ENCODE results near the gene DOLPP1.

DNA sequence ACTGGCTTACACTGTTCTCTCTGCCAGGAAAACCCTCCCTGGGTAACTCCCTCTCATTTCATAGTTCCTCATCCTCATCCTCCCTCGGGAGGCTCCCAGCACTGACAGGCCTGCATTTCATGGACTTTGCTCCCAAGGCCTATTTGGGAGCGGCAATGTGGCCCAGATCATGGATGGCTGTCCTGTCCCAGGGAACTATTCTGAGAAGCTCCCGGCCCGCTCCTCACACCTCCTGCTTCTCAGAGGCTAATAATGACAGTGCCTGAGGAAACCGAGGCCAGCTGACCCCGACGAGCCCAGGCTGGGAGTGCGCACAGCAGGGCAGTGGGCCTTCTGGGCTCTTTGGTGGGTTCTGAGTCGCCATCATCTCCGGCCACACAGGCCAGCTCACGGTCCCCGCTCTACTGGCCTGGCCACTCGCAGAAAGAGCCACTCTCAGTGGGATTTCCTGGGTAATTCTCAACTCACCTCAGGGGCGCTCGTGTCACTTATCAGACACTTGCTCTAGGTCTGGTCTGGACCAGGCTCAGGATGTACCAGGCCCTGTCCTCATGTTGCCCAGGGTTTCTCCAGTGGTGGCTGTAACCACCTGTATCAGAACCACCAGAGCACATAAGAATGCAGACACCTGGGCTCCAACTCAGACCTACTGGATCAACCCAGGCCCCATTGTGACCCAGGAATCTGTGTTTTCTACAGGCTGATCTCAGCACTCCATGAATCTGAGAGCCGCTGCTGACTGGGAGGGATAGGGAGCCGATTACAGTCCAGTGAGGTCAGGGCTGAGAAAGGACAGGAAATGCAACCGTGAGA is 2.0 kb upstream of the DOLPP1 start:
- TF ChIP-seq, protein P1, sequence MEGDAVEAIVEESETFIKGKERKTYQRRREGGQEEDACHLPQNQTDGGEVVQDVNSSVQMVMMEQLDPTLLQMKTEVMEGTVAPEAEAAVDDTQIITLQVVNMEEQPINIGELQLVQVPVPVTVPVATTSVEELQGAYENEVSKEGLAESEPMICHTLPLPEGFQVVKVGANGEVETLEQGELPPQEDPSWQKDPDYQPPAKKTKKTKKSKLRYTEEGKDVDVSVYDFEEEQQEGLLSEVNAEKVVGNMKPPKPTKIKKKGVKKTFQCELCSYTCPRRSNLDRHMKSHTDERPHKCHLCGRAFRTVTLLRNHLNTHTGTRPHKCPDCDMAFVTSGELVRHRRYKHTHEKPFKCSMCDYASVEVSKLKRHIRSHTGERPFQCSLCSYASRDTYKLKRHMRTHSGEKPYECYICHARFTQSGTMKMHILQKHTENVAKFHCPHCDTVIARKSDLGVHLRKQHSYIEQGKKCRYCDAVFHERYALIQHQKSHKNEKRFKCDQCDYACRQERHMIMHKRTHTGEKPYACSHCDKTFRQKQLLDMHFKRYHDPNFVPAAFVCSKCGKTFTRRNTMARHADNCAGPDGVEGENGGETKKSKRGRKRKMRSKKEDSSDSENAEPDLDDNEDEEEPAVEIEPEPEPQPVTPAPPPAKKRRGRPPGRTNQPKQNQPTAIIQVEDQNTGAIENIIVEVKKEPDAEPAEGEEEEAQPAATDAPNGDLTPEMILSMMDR (conservative IDR thresholded peaks at IDR 0.05; ENCODE audit: low read depth, low read length): no peak
- TF ChIP-seq EZH2 (IDR thresholded peaks at IDR 0.05; ENCODE audit: low read length, unreplicated experiment): no peak

All from PC-3 (cell line).